T-helper 2 cell treated with Interferon-gamma antibody and Interleukin-4, amounts not matched to agents 100 ng/mL and 5 ng/mL, for 36 hours (primary cell): ENCODE data around the gene PVALB. TPM values are rescaled to one million over a fixed set of nuclear protein-coding genes. Genes with fewer than 3 reads are reported as not detected.

Experiments
- intact Hi-C: fragments of 100-400 bp; cut with micrococcal nuclease; formaldehyde crosslinking; loops from one replicate; pipeline ENCODE4 v1.15.1; 2023
- total RNA-seq: library from RNA; stranded (reverse); gene quantifications from 2 replicates; pipeline ENCODE4 v1.2.3, GENCODE V29; 2022

The PVALB gene
- total RNA-seq, 1 donor from 2014 or later = not detected

- intact Hi-C loops = loop anchor here (1.0 to 2.0 kb wide), 2 partner anchors 247 to 423 kb away; partner anchors contain the start of gene EIF3D
Observed at GRCh38 chr22:36775964-36776669, 40.7 kb downstream of the PVALB start, which contains the start of gene IFT27. TSS of gene IFT27 (minus strand) at chr22:36776119. CDS start at chr22:36775707, 412 bp downstream.

- intact Hi-C loops = no loop called here
Observed at GRCh38 chr22:36775586-36775963, 41.3 kb downstream of the PVALB start.

- intact Hi-C loops = no loop called here
Observed at GRCh38 chr22:36773935-36774334, 42.9 kb downstream of the PVALB start.

GRCh38 chr22:36772451-36772850 lies 44.4 kb downstream of the PVALB start:
- intact Hi-C loops = no loop called here

GRCh38 chr22:36771356-36772063 lies 45.3 kb downstream of the PVALB start:
- intact Hi-C loops = no loop called here

- intact Hi-C loops = no loop called here
Observed at GRCh38 chr22:36770513-36771231, 46.2 kb downstream of the PVALB start.

- intact Hi-C loops = no loop called here
Observed at GRCh38 chr22:36769541-36770512, 47.0 kb downstream of the PVALB start.

- intact Hi-C loops = no loop called here
Observed at GRCh38 chr22:36768616-36769015, 48.2 kb downstream of the PVALB start.

- intact Hi-C loops = no loop called here
Observed at GRCh38 chr22:36768141-36768540, 48.7 kb downstream of the PVALB start.

- intact Hi-C loops = no loop called here
Observed at GRCh38 chr22:36767035-36767775, 49.6 kb downstream of the PVALB start.

- intact Hi-C loops = no loop called here
Observed at GRCh38 chr22:36765943-36766450, 50.8 kb downstream of the PVALB start.

- intact Hi-C loops = no loop called here
Observed at GRCh38 chr22:36765131-36765942, 51.5 kb downstream of the PVALB start.

- intact Hi-C loops = no loop called here
Observed at GRCh38 chr22:36764641-36765040, 52.2 kb downstream of the PVALB start.

GRCh38 chr22:36764060-36764459 lies 52.8 kb downstream of the PVALB start:
- intact Hi-C loops = no loop called here

GRCh38 chr22:36763576-36763975 lies 53.3 kb downstream of the PVALB start:
- intact Hi-C loops = no loop called here

GRCh38 chr22:36762687-36763260 lies 54.1 kb downstream of the PVALB start:
- intact Hi-C loops = no loop called here

- intact Hi-C loops = no loop called here
Observed at GRCh38 chr22:36761553-36762240, 55.1 kb downstream of the PVALB start.

- intact Hi-C loops = no loop called here
Observed at GRCh38 chr22:36760786-36761185, 56.0 kb downstream of the PVALB start.
